Measurements from ENCODE around the gene PAGE4.
A peak's percentile ranks its signal among the peaks of the same experiment; 100 is the strongest.

The PAGE4 gene

DNA sequence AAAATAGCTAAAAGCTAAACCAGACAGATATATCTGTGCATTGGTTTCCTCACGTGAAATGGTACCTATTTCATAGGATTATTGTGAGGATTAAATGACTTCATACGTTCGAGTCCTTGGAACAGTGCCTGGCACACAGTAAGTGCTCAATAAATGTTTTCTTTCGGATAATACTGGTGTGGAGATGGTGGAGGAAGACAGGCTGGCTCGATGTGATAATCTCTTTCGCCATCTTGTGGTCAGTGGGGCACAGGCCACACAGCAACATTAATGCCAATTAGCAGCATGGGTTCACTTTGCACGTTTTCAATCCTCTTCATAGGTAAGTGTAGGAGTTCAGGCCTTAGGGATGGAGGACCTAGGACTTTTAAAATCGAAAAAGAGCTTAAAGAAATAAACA, 9.3 kb downstream of the PAGE4 start:
- no peaks in the 10 kb centered on the region for H3K36me3 ChIP-seq (ENCODE audit: insufficient read depth)
- no peak overlapping the region for H3K4me3 ChIP-seq (IDR thresholded peaks at IDR 0.05; ENCODE audit: insufficient read depth, low read depth, low read length)
- no peak overlapping the region for H3K27ac ChIP-seq
- H2AFZ ChIP-seq (ENCODE audit: low read depth): peak overlapping the region; percentile 47; the same call in 1 of the 2 replicates
- H3K9ac ChIP-seq: no peak overlapping the region
- H3K4me1 ChIP-seq (ENCODE audit: low read depth, poor library complexity, severe bottlenecking): peaks cover 5% of the 10 kb centered on the region
- H3K27me3 ChIP-seq (ENCODE audit: insufficient read depth, low read depth): no peaks in the 10 kb centered on the region
- TF ChIP-seq, protein P1, sequence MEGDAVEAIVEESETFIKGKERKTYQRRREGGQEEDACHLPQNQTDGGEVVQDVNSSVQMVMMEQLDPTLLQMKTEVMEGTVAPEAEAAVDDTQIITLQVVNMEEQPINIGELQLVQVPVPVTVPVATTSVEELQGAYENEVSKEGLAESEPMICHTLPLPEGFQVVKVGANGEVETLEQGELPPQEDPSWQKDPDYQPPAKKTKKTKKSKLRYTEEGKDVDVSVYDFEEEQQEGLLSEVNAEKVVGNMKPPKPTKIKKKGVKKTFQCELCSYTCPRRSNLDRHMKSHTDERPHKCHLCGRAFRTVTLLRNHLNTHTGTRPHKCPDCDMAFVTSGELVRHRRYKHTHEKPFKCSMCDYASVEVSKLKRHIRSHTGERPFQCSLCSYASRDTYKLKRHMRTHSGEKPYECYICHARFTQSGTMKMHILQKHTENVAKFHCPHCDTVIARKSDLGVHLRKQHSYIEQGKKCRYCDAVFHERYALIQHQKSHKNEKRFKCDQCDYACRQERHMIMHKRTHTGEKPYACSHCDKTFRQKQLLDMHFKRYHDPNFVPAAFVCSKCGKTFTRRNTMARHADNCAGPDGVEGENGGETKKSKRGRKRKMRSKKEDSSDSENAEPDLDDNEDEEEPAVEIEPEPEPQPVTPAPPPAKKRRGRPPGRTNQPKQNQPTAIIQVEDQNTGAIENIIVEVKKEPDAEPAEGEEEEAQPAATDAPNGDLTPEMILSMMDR (conservative IDR thresholded peaks at IDR 0.05; ENCODE audit: low read depth, low read length): peak; percentile 76
- H3K79me2 ChIP-seq (ENCODE audit: insufficient read depth, low read depth): no peaks in the 10 kb centered on the region
- no peaks in the 10 kb centered on the region for H4K20me1 ChIP-seq (ENCODE audit: insufficient read depth)
- no peak overlapping the region for H3K4me2 ChIP-seq

DNA sequence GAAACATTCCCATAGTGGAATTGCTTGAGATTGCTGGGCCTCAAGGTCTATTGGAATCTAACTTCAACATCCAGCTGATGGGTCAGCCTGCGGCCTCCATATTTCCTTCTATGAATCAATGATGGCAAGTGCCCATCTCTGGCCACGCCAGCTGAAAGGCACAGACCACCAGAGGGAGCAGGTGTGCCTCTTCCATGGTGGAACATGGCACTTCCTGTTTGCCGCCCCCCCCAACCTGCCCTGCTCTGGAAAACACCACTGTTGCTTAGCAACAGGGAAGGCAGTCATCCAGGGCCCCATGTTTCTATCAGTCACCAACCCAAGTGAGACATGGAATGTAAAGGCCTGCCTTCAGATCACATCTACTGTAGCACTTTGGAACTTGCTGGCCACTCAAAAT, 11.6 kb downstream of the PAGE4 start:
- no peaks in the 10 kb centered on the region for H4K20me1 ChIP-seq (ENCODE audit: insufficient read depth)
- peak overlapping the region; percentile 52 for H2AFZ ChIP-seq (ENCODE audit: low read depth)
- no peak overlapping the region for H3K9ac ChIP-seq
- no peaks in the 10 kb centered on the region for H3K79me2 ChIP-seq (ENCODE audit: insufficient read depth, low read depth)
- no peak overlapping the region for H3K27ac ChIP-seq
- H3K27me3 ChIP-seq (ENCODE audit: insufficient read depth, low read depth): no peaks in the 10 kb centered on the region
- peaks cover 5% of the 10 kb centered on the region for H3K4me1 ChIP-seq (ENCODE audit: low read depth, poor library complexity, severe bottlenecking)
- no peak overlapping the region for H3K4me3 ChIP-seq (IDR thresholded peaks at IDR 0.05; ENCODE audit: insufficient read depth, low read depth, low read length)
- TF ChIP-seq, protein P1 (conservative IDR thresholded peaks at IDR 0.05; ENCODE audit: low read depth, low read length): peak; percentile 57
- 0 out of 2 replicates have a peak overlapping the region, but pooled peaks have one; percentile 12 for H3K4me2 ChIP-seq
- no peaks in the 10 kb centered on the region for H3K36me3 ChIP-seq (ENCODE audit: insufficient read depth)

DNA sequence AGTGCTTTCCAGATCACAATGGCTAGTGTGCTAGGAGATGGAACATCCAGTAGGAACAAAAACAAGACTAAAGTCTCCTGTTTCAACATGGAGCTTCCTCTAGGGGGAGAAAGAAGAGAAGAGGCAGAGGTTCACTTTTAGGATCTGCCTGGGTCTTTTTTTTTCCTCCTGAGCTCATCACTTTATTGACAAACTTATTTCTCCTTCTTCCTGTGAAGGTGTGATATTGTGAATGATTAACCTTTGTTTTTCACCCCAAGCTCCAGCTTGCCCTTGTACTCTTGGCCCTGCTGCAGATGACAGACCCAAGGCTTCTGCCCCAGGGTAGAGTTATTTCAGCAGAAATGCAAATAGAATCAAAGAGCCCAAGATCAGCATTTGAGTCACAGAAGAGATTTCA, 13.5 kb downstream of the PAGE4 start:
- Histone ChIP-seq H3K27me3 (ENCODE audit: insufficient read depth, low read depth) (no peaks in the 10 kb centered on the region), H4K20me1 (ENCODE audit: insufficient read depth) (no peaks in the 10 kb centered on the region), H3K4me3 (IDR thresholded peaks at IDR 0.05; ENCODE audit: insufficient read depth, low read depth, low read length) (no peak overlapping the region), H3K79me2 (ENCODE audit: insufficient read depth, low read depth) (no peaks in the 10 kb centered on the region), H2AFZ (ENCODE audit: low read depth) (no peak overlapping the region), H3K4me1 (ENCODE audit: low read depth, poor library complexity, severe bottlenecking) (peaks cover 5% of the 10 kb centered on the region), H3K36me3 (ENCODE audit: insufficient read depth) (no peaks in the 10 kb centered on the region), H3K9ac (no peak overlapping the region), H3K4me2 (no peak overlapping the region), H3K27ac (no peak overlapping the region)
- TF ChIP-seq, protein P1 (conservative IDR thresholded peaks at IDR 0.05; ENCODE audit: low read depth, low read length): 0 out of 2 replicates have a peak, but pooled peaks have one; percentile 10

DNA sequence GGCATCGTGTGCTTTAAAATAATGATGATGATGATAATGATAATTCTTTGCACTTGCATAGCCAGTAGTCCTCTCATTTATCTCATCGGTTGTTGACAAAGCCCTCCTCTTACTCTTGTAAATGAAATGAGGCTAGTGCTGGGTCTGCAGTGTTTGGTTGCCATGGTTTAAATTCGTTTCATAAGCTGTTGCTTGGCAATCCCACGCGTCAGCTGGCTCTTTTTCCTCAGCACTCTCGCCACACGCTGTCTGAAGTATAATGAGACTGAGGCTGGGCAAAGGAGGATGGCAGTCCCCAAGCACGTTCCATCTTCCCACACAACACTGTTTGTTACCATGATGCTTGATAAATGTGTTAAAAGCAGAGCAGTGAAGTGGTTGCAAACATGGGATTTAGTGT, 15.5 kb downstream of the PAGE4 start:
- H3K36me3 ChIP-seq (ENCODE audit: insufficient read depth): no peaks in the 10 kb centered on the region
- H3K4me3 ChIP-seq (IDR thresholded peaks at IDR 0.05; ENCODE audit: insufficient read depth, low read depth, low read length): no peak overlapping the region
- TF ChIP-seq, protein P1 (conservative IDR thresholded peaks at IDR 0.05; ENCODE audit: low read depth, low read length): no peak
- H2AFZ ChIP-seq (ENCODE audit: low read depth): no peak overlapping the region
- no peak overlapping the region for H3K27ac ChIP-seq
- H3K4me2 ChIP-seq: no peak overlapping the region
- no peaks in the 10 kb centered on the region for H3K27me3 ChIP-seq (ENCODE audit: insufficient read depth, low read depth)
- H3K4me1 ChIP-seq (ENCODE audit: low read depth, poor library complexity, severe bottlenecking): peaks cover 12% of the 10 kb centered on the region
- no peaks in the 10 kb centered on the region for H3K79me2 ChIP-seq (ENCODE audit: insufficient read depth, low read depth)
- no peak overlapping the region for H3K9ac ChIP-seq
- no peaks in the 10 kb centered on the region for H4K20me1 ChIP-seq (ENCODE audit: insufficient read depth)
